B cell (primary cell): ENCODE results near the gene CFAP157. TPM values are rescaled to one million over a fixed set of nuclear protein-coding genes. Genes with fewer than 3 reads are reported as not detected.

Experiments used
- ATAC-seq: fragments of 200-7000 bp; cut with Tn5 transposase; one replicate; pipeline ENCODE4 v1.10.0; 2021; ENCODE audit warnings: low read depth, mild to moderate bottlenecking, moderate number of reproducible peaks, moderate library complexity
- CTCF ChIA-PET: fragments of 350-600 bp; sonication (Branson Sonifier 250); formaldehyde crosslinking; loops from one replicate; lab custom pipeline; 2021; ENCODE audit warnings: antibody characterized with exemption, inconsistent platforms; lab: Charles Lee
- POLR2A ChIA-PET: fragments of 350-600 bp; sonication (Branson Sonifier 250); formaldehyde crosslinking; loops from one replicate; lab custom pipeline; 2021; ENCODE audit warnings: antibody characterized with exemption; lab: Charles Lee
- DNase-seq: peaks from one replicate; pipeline ENCODE4 v3.0.0; 2013
- H2AFZ ChIP-seq: 2 replicates; pipeline ENCODE4 v1.6.1; 2012; ENCODE audit warnings: mild to moderate bottlenecking, low read depth, low read length; ENCODE audit not compliant: insufficient read depth, poor library complexity, severe bottlenecking
- H3K27ac ChIP-seq, 2 donors: 1 replicate in 1 of 2; 2 replicates in 1 of 2; pipeline ENCODE4 v1.5.1; 2012 to 2013; ENCODE audit warnings: low read length in 2 of 2, mild to moderate bottlenecking in 2 of 2, moderate library complexity in 1 of 2
- H3K27me3 ChIP-seq, 4 experiments: fragments of 200-600 bp in 1 of 4; sonication (generic) in 1 of 4; replicated peaks in 1 of 4; 1 replicate in 2 of 4; 2 replicates in 2 of 4; pipeline versions ENCODE4 v1.6.1 to v1.7.0; 2013 to 2016; ENCODE audit warnings: low read length in 3 of 4, mild to moderate bottlenecking in 2 of 4, mixed read lengths in 1 of 4, moderate library complexity in 1 of 4; ENCODE audit not compliant: insufficient read depth in 4 of 4, control insufficient read depth in 3 of 4; ENCODE audit errors: control extremely low read depth in 1 of 4
- H3K36me3 ChIP-seq, 2 experiments: replicated peaks in 1 of 2; 1 replicate in 1 of 2; 2 replicates in 1 of 2; pipeline versions ENCODE4 v1.6.1 to v1.7.1; 2013; ENCODE audit warnings: low read length in 1 of 2; ENCODE audit not compliant: insufficient read depth in 2 of 2, control insufficient read depth in 1 of 2; ENCODE audit errors: control extremely low read depth in 1 of 2, extremely low read depth in 1 of 2
- H3K4me1 ChIP-seq, 2 donors: fragments of 200-600 bp in 1 of 2; sonication (generic) in 1 of 2; 1 replicate in 1 of 2; 2 replicates in 1 of 2; pipeline versions ENCODE4 v1.5.1 to v1.6.1; 2013 to 2017; ENCODE audit warnings: low read length in 2 of 2; ENCODE audit not compliant: control insufficient read depth in 2 of 2, insufficient read depth in 2 of 2
- H3K4me2 ChIP-seq: replicated peaks from 2 replicates; pipeline ENCODE3; 2012; ENCODE audit warnings: mild to moderate bottlenecking, low read depth, low read length; ENCODE audit not compliant: poor library complexity, severe bottlenecking
- H3K4me3 ChIP-seq, 5 experiments: fragments of 200-600 bp in 1 of 5; sonication (generic) in 1 of 5; 1 replicate in 3 of 5; 2 replicates in 2 of 5; pipeline versions ENCODE4 v1.5.1 to v1.7.0; 2011 to 2016; ENCODE audit warnings: low read length in 4 of 5, mild to moderate bottlenecking in 4 of 5, low read depth in 2 of 5, control low read depth in 1 of 5, moderate library complexity in 1 of 5; ENCODE audit not compliant: insufficient read depth in 1 of 5; ENCODE audit errors: control extremely low read depth in 1 of 5, extremely low read depth in 1 of 5
- H3K79me2 ChIP-seq: fragments of 200-600 bp; sonication (generic); one replicate; pipeline ENCODE4 v1.6.0; 2016; ENCODE audit warnings: low read length; ENCODE audit not compliant: control insufficient read depth, insufficient read depth
- H3K9ac ChIP-seq: fragments of 200-600 bp; sonication (generic); 2 replicates; pipeline ENCODE4 v1.6.1; 2017; ENCODE audit warnings: mild to moderate bottlenecking, low read length, moderate library complexity
- H3K9me3 ChIP-seq, 3 donors: one replicate each; pipeline versions ENCODE4 v1.6.1 to v1.7.1; 2013; ENCODE audit warnings: low read length in 2 of 3; ENCODE audit not compliant: control insufficient read depth in 2 of 3, insufficient read depth in 1 of 3; ENCODE audit errors: control extremely low read depth in 1 of 3
- H4K20me1 ChIP-seq: 2 replicates; pipeline ENCODE4 v1.6.0; 2012; ENCODE audit warnings: mild to moderate bottlenecking, low read length; ENCODE audit not compliant: insufficient read depth, control insufficient read depth, poor library complexity, severe bottlenecking
- H3K27ac Mint-ChIP-seq: one replicate; pipeline ENCODE4 v1.8.0; 2021; ENCODE audit warnings: mixed read lengths
- H3K27me3 Mint-ChIP-seq: one replicate; pipeline ENCODE4 v1.8.0; 2021; ENCODE audit warnings: mixed read lengths
- H3K4me1 Mint-ChIP-seq: one replicate; pipeline ENCODE4 v1.8.0; 2021; ENCODE audit warnings: mixed read lengths
- H3K4me3 Mint-ChIP-seq: one replicate; pipeline ENCODE4 v1.8.0; 2021; ENCODE audit warnings: mixed read lengths
- H3K9me3 Mint-ChIP-seq: one replicate; pipeline ENCODE4 v1.8.0; 2022; ENCODE audit warnings: mixed read lengths; ENCODE audit not compliant: insufficient read depth
- EZH2 ChIP-seq: IDR thresholded peaks from 2 replicates; pipeline ENCODE4 v1.6.1; 2012; ENCODE audit warnings: borderline replicate concordance, low read depth, mild to moderate bottlenecking, moderate library complexity, low read length; ENCODE audit not compliant: insufficient read depth, poor library complexity, severe bottlenecking
- WGBS: methylation state at CpG from one replicate; pipeline ENCODE4 v1.1.5; 2013; ENCODE audit warnings: missing lambda C conversion rate; ENCODE audit not compliant: insufficient coverage; 5-methylcytosine and 5-hydroxymethylcytosine counted together
- intact Hi-C: fragments of 100-400 bp; cut with micrococcal nuclease; formaldehyde crosslinking; loops from one replicate; pipeline ENCODE4 v1.10.0; 2022
- polyA plus RNA-seq: library from polyadenylated mRNA; depleted of rRNA; stranded (reverse); fragments of >200 nt; gene quantifications from 2 replicates; pipeline ENCODE4 v1.2.3, GENCODE V29; 2012
- total RNA-seq, 2 donors: library from RNA; stranded (reverse); fragments of 120-200 nt in 1 of 2; gene quantifications; 1 replicate in 1 of 2; 2 replicates in 1 of 2; pipeline versions ENCODE4 v1.2.3 to v1.2.4, GENCODE V29; 2013 to 2022
- TF ChIP-seq, protein P1 (sequence below): fragments of 200-600 bp; IDR thresholded peaks from one replicate; pipeline ENCODE4 v1.8.0; 2022; ENCODE audit warnings: antibody characterized with exemption, mild to moderate bottlenecking

CFAP157 gene
- total and polyA plus RNA-seq, 2 donors (not counting 1 experiment from before 2014, with no cell fraction given): 0.03 TPM; not detected in 1

DNA sequence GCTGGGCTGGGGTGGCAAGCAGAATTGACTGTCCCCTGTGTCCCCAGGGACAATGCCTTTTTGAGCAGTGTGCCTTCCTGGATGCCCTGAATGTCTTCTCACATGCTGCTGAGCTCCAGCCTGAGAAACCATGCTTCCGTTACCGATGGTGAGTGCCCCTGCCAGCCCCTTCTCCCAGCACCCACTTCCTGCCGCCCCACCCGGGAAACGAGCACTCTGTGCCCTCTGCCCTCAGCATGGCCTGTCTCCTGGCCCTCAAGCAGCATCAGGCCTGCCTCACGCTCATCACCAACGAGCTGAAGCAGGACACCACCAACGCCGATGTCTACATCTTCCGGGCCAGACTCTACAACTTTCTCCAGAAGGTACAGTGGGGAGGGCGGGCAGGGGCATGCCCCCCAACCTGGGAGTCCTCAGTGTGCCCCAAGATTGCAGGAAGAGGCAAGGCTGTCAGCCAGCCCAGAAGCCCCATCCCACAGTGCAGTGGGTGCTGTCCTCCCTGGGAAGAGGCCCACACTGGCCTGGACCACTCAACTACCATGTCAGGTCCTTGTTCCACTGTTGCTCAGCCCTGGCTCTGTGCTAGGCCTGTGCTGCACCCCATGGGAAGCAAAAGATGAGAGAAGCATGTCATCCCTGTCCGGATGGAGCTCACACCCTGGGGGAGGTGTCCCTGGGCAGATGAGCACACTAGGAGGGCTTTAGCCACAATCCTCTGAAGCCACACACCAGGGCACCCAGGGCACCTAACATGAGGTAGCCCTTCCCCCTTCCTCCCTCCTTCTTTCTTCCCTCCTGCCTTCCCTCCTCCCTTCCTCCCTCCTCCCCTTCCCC lies 13.5 kb downstream of the CFAP157 start:
- H3K9me3 ChIP-seq: no peaks in the 10 kb centered on the region
- ChIA-PET POLR2A (no interaction called here), CTCF (no interaction called here)
- ATAC-seq: no peak
- peaks cover 3% of the 10 kb centered on the region for H3K79me2 ChIP-seq
- intact Hi-C loops: no loop called here
- H3K27me3 ChIP-seq: no peaks in the 10 kb centered on the region
- H3K4me3 Mint-ChIP-seq: no peak overlapping the region
- no peaks in the 10 kb centered on the region for H3K9me3 Mint-ChIP-seq
- H3K4me1 ChIP-seq: peaks cover 6% of the 10 kb centered on the region in 2 donors
- H3K4me1 Mint-ChIP-seq: peaks cover 14% of the 10 kb centered on the region
- DNase-seq: no peak
- H3K4me3 ChIP-seq: no peak overlapping the region
- H4K20me1 ChIP-seq: no peaks in the 10 kb centered on the region
- WGBS: 78% methylated on average over 12 of the region's 12 CpGs
- H3K9ac ChIP-seq: no peak overlapping the region
- H3K36me3 ChIP-seq: no peaks in the 10 kb centered on the region
- no peak overlapping the region for H2AFZ ChIP-seq
- H3K27me3 Mint-ChIP-seq: no peaks in the 10 kb centered on the region
- H3K27ac Mint-ChIP-seq: no peak overlapping the region
- H3K4me2 ChIP-seq: no peak overlapping the region
- no peak overlapping the region for H3K27ac ChIP-seq
- TF ChIP-seq, protein P1, sequence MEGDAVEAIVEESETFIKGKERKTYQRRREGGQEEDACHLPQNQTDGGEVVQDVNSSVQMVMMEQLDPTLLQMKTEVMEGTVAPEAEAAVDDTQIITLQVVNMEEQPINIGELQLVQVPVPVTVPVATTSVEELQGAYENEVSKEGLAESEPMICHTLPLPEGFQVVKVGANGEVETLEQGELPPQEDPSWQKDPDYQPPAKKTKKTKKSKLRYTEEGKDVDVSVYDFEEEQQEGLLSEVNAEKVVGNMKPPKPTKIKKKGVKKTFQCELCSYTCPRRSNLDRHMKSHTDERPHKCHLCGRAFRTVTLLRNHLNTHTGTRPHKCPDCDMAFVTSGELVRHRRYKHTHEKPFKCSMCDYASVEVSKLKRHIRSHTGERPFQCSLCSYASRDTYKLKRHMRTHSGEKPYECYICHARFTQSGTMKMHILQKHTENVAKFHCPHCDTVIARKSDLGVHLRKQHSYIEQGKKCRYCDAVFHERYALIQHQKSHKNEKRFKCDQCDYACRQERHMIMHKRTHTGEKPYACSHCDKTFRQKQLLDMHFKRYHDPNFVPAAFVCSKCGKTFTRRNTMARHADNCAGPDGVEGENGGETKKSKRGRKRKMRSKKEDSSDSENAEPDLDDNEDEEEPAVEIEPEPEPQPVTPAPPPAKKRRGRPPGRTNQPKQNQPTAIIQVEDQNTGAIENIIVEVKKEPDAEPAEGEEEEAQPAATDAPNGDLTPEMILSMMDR: no peak
- TF ChIP-seq EZH2: no peak

DNA sequence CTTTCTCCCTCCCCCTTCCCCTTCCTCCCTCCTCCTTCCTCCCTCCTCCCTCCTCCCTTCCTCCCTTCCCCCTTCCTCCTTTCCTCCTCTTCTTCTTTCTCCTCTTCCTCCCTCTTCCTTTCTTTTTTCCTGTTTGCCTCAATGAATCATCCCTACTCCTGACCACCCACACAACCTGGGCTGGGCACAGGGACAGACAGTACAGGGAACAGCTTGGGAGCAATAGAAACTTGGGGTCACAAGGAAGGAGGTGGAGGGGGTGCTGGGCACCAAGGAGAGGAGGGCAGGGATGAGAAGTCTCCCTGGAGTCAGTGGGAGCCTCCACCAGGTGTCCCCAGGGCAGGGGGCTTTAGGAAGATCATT lies 14.1 kb downstream of the CFAP157 start:
- Histone ChIP-seq H3K4me3 (no peak overlapping the region), H2AFZ (no peak overlapping the region), H3K4me2 (no peak overlapping the region), H3K9me3 (no peaks in the 10 kb centered on the region), H3K27me3 (no peaks in the 10 kb centered on the region), H3K9ac (no peak overlapping the region), H4K20me1 (no peaks in the 10 kb centered on the region), H3K36me3 (no peaks in the 10 kb centered on the region), H3K4me1 (peaks cover 6% of the 10 kb centered on the region in 2 donors), H3K79me2 (peaks cover 3% of the 10 kb centered on the region), H3K27ac (no peak overlapping the region)
- H3K27me3 Mint-ChIP-seq: no peaks in the 10 kb centered on the region
- no peak for DNase-seq
- H3K4me1 Mint-ChIP-seq: peaks cover 10% of the 10 kb centered on the region
- ATAC-seq: no peak
- H3K4me3 Mint-ChIP-seq: no peak overlapping the region
- ChIA-PET POLR2A (no interaction called here), CTCF (no interaction called here)
- no peak for TF ChIP-seq EZH2
- TF ChIP-seq, protein P1: no peak
- no peaks in the 10 kb centered on the region for H3K9me3 Mint-ChIP-seq
- intact Hi-C loops: no loop called here
- H3K27ac Mint-ChIP-seq: no peak overlapping the region
